Measurements from ENCODE around the gene GCG.

- TF ChIP-seq CTCF (IDR thresholded peaks at IDR 0.05; ENCODE audit: low read depth, low read length, missing input control) (no peak), RAD21 (IDR thresholded peaks at IDR 0.05) (no peak)
Observed at GRCh38 chr2:162156149-162156548, 4.1 kb upstream of the GCG start.
